NCI-H1694 (cell line): ENCODE measurements around the gene C16orf90.

Experiments used
- DNase-seq: peaks from one replicate; lab custom pipeline; 2025; lab: John Stamatoyannopoulos, UW

The C16orf90 gene

DNA sequence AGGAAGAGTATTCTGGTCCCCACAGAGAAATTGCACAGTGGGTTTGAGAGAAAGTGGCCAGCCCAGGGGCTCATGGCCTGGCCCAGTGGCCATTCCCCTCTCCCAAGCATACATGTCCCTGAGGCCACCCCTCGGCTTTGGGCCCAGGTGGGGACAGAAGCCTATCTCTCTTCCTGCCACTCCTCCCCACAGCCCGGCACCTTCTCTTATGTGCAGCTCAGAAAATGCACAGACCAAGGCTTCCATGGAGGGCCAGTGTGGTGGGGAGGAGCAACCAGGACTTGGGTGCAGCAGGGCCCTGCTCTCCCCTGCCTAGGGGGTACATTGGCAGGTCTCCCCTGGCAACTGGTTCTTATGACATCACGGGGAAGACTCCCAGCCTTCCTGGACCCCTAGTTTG, at the start of gene C16orf90:
C16orf90 (minus strand) TSS at position 314 of the 400 bp plus-strand sequence; CDS start at position 246, 68 bp downstream.
- no peak for DNase-seq

GRCh38 chr16:3542601-3543373, 47.5 kb upstream of the C16orf90 start:
- DNase-seq = no peak

DNA sequence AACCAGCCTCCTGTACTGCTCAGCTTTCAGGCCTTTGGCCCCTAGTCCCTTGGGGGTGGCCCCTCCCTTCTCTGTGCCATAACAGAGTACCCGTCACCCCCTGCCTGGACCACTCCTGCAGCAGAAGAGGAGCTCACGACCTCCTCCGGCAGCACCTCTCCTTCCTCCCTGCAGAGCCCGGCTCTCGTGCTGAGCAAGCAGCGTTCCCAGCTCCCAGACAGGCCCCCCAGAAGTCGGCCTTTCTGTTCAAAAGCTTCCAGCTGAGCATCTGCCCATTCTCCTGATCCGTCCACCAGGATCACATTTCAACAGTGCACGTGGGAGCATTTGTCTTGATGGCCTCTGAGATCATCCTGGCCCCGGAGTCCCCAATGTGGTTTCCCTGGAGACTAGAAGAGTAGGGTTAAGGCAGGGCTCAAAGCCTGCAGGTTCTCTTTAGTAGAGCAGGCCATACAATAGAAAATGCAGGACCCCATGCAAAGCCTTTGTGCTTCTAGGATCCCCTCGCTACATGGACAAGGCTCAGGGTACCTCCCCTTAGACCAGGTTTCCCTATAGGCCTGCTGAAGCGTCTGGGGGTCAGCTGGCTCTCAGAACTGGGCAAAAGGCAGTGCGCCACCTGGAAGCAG, 46.4 kb upstream of the C16orf90 start:
- DNase-seq = no peak

DNA sequence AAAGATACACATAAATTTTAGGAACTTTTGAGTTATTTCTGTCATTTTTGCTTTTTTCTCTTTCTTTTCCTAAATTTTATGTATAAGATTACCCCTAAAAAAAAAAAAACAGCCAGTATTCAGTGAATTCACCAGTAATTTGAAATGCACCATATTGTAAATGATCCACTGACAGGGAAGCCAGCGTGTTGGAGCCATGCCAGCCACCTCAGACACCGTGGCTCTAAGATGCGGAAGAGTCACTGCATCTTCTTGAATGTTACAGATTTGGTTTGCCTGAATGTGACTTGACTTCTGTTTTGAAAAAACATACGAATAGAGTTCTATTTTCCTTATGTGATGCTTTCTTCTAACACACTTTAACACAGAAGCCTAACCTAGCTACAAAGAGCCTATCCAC, 42.9 kb upstream of the C16orf90 start:
- DNase-seq = no peak

GRCh38 chr16:3536851-3537250, 41.6 kb upstream of the C16orf90 start:
- DNase-seq = no peak

- no peak for DNase-seq
These were observed 41.0 kb upstream of the C16orf90 start for GRCh38 chr16:3536271-3536731.

DNA sequence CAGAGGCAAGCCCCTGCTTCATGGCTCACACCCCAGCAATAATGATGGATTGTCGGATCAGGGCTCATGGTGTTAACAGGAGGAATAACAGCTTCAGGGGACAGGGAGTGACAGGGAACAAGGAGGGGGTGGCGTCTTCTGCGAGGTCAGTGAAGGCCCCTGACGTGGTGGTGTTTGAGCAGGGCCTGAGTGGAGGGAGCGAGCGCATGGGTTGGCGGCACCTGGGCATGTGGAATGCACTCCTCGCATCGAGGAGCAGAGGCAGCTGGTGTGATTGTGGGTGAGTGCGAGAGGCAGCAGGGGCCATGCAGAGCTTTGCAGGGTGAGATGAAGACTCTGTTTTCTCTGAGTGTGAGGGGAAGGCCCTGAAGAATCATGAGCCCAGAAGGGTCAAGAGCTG, 38.8 kb upstream of the C16orf90 start:
- DNase-seq = no peak

DNA sequence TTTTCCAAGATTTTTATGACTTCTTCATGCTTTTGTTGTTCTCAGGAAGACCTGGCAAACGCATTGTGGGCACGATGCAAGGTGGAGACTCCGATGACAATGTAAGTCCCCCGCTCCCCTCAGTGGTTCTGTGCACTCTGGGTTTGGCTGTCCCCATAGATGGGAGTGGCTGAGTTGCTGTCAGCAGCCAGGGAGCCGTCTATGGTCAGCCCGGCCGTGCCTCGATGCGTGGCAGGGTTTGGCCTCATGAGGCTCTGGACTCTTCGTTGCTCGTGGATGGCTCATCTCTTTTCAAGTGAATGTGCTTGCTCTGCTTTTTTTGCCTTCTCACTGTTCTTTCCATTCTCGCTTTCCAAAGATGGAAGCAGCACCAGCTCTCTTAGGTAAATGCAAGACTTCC, 37.5 kb upstream of the C16orf90 start:
- no peak for DNase-seq

- no peak for DNase-seq
These were observed 35.2 kb upstream of the C16orf90 start for GRCh38 chr16:3530371-3530914.

GRCh38 chr16:3529175-3529574, 33.9 kb upstream of the C16orf90 start:
- DNase-seq = no peak

DNA sequence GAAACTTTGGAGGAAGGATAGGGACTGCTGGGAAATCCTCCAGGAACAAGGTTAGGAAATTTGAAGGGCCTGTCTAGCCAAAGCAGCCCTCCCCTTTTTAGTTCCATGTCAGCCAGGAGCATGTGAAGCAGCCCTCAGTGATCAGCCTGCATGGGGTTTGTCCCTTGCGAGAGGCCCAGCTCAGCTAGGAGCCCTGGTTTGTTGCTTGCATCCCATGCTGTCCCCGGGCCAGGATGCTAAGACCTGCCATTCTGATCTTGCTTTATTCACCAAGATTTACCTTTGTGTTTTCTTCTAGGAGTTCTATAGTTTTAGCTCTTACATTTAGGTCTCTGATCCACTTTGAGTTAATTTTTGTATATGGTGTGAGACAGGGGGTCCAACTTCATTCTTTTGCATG, 33.1 kb upstream of the C16orf90 start:
- DNase-seq = no peak

- peak; percentile 15 for DNase-seq
These were observed 32.0 kb upstream of the C16orf90 start for GRCh38 chr16:3527216-3527829.

DNA sequence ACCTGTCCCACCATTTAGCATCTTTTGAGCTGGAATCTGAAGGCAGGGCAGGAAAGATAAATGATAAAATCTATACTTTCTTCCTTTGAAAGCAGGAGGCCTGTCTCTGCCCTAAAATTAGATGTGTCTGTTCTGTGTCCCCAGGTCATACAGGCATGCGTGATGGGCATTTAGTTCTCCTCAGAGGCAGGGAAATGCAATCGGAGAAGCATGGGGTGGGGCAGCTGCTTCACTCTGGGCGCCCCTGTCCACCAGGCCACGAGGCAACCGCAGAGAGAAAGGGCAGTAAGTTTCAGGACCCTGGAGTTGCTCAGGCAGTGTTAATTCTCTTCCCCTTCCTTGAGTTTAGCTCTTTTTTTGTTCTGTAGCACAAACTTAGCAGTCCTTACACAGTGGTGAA, 30.7 kb upstream of the C16orf90 start:
- DNase-seq = no peak

DNA sequence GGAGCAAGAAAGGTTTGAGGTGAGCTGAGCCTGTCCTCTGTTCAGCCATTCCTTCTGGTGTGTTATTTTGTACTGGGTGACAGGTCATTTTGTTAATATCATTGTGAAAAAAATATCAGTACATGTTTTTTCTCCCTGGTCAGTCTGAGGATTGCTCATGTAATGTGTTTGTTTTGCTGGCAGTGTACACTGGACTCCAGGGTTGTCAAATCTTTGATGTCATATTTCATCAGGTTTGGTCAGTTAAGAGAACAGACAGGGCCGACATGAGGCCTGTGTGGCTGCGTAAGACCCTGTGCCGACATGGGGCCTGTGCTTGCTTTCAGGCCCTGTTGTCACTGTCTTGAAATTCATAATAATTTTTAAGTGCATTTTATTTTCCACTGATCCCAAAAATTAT, 28.0 kb upstream of the C16orf90 start:
- no peak for DNase-seq

DNA sequence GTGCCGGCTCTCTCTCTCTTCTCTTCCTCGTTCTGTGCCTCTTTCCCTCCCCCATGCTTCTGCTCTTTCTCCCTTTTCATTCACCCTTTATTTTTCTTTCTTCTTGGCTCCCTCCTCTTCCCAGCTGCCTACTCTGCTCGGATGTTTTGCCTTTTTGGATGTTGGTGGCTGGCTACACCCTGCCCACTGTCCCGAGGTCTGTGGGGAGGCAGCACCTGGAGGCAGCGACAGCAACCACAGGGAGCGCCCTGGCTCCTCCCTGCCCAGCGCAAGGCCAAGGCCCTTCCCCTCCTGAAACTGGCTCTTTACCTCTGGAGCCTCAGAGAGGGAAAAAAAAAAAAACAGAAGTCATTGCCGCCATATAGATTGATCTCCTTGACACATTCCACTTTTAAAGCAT, 25.6 kb upstream of the C16orf90 start:
- no peak for DNase-seq

GRCh38 chr16:3520413-3520812, 25.1 kb upstream of the C16orf90 start:
- no peak for DNase-seq

DNA sequence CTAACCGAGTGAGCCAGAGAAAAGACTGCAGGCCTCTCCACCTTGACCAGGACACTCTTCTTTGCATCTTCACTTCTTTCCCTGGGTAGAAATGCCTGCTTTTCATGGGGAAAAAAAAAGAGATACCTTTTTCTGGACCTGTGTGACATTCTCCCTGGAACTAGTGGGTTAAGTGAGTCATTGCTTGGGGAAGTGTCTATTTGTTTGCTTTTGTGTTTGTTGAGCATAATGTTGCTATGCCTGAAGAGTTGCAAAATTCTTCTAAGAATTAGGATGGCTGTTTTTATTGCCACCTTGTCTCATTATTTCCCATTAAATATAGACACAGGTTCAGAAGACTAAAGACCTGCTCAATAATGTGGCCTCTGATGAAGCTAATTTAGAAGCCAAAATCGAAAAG, 24.3 kb upstream of the C16orf90 start:
- DNase-seq = no peak

DNA sequence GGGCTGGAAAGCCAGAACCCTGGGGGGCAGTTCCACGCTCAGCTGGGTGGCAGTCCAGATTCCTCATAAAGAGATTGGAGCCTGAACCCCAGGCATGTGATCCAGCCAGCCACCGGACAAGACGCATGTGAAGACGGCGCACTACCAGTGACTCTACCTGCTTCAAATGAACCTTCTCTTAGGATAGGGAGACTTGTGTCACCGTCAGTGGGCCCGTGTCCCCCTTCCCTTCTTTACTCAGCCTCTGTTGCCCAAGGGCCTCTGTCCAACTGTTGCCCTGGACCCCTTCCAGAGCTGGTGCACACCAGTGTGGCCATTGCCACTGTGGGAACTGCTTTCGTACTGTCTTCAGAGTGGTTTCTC, 23.7 kb upstream of the C16orf90 start:
- DNase-seq = no peak

GRCh38 chr16:3518292-3518985, 23.1 kb upstream of the C16orf90 start:
- no peak for DNase-seq

- no peak for DNase-seq
These were observed 20.6 kb upstream of the C16orf90 start for GRCh38 chr16:3515897-3516296.

DNA sequence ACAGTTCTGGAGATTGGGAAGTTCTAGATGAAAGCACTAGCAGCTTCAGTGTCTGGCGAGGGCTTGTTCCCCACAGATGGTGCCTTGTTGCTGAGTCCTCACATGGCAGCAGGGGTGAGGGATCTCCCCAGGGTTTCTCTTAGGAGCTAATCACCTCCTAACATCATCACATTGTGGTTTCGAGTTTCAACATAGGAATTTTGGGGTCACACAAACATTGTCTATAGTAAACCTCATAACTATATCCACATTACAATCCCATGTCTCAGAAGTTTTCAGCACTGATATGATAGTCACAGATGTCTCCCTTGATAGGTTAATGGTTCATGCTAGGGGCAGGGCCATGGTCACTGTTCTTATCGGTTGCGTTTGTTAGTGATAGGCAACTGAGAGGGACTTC, 19.3 kb upstream of the C16orf90 start:
- no peak for DNase-seq

- DNase-seq = no peak
These were observed 18.7 kb upstream of the C16orf90 start for GRCh38 chr16:3513892-3514583.
